ENCODE data around the gene L3HYPDH.

L3HYPDH gene

DNA sequence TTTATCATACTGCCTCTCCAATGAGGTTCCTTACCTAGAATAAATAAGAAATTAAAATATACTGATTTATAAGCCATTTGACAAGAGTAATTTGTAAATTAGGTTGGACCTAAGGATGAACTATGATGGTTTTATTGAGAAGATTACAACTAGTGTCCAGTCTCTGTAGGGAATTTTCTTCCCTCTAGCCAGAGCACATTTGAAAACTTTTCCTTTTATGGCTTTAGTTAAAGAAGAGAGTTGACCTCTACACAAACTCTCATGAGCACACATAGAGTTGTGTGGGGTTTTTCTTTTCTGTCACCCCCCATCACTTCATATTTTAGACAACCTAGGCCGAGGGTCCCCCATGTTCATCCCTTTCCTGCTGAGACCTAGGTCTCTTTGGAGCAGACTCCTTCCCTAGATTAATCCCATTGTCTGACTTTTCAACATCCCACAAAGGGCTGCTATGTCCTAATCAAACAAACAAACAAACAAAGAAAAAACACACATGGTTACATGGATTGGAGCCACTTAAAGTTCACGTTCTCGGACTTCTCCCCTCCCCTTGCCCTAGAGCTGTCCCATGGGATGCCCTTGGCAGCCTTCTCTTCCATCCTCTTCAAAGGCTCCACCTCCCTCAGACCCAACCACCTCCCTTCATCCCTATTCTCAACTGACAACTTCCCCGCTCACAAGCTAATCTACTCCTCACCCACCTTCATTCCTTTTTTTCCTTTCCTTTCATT, 59.7 kb downstream of the L3HYPDH start:
- no peak for DNase-seq

All from CD4-positive, alpha-beta T cell treated with Interleukin-4 for 4 hours (primary cell).